DOHH2 (cell line): ENCODE data around the gene PPP1CC.

Experiments
- H3F3A ChIP-seq: fragments of 200-600 bp; sonication (generic), shearing (Covaris generic); 2 replicates; pipeline ENCODE4 v1.6.0; 2016; ENCODE audit warnings: antibody characterized with exemption, mild to moderate bottlenecking; ENCODE audit not compliant: control insufficient read depth, insufficient read depth
- H3K27ac ChIP-seq: fragments of 200-600 bp; sonication (generic); 2 replicates; pipeline ENCODE4 v1.5.1; 2014; ENCODE audit warnings: low read depth, mild to moderate bottlenecking, low read length, moderate library complexity
- H3K27me3 ChIP-seq: fragments of 200-600 bp; sonication (generic); 2 replicates; pipeline ENCODE4 v1.6.1; 2014; ENCODE audit warnings: mild to moderate bottlenecking, low read length, mixed read lengths; ENCODE audit not compliant: control insufficient read depth
- H3K36me3 ChIP-seq: fragments of 200-600 bp; sonication (generic); 2 replicates; pipeline ENCODE4 v1.6.1; 2014; ENCODE audit warnings: mild to moderate bottlenecking, low read length, moderate library complexity, mixed read lengths; ENCODE audit not compliant: control insufficient read depth
- H3K4me1 ChIP-seq: fragments of 200-600 bp; sonication (generic); 2 replicates; pipeline ENCODE4 v1.6.1; 2014; ENCODE audit warnings: mild to moderate bottlenecking, low read length, mixed read lengths; ENCODE audit not compliant: control insufficient read depth
- H3K4me2 ChIP-seq: fragments of 200-600 bp; sonication (generic); 2 replicates; pipeline ENCODE4 v1.6.0; 2014; ENCODE audit warnings: mild to moderate bottlenecking, low read length, moderate library complexity
- H3K4me3 ChIP-seq: fragments of 200-600 bp; sonication (generic); 2 replicates; pipeline ENCODE4 v1.5.1; 2014; ENCODE audit warnings: mild to moderate bottlenecking, low read length, mixed read lengths
- H3K79me2 ChIP-seq: fragments of 200-600 bp; sonication (generic); 2 replicates; pipeline ENCODE4 v1.6.1; 2014; ENCODE audit warnings: mild to moderate bottlenecking, low read length, mixed read lengths; ENCODE audit not compliant: control insufficient read depth
- H3K9me2 ChIP-seq: fragments of 200-600 bp; sonication (generic); replicated peaks from 2 replicates; pipeline ENCODE4 v1.6.1; 2014; ENCODE audit warnings: mild to moderate bottlenecking, low read length, mixed read lengths; ENCODE audit not compliant: control insufficient read depth
- H3K9me3 ChIP-seq: fragments of 200-600 bp; sonication (generic); 2 replicates; pipeline ENCODE4 v1.6.1; 2014; ENCODE audit warnings: antibody characterized with exemption, low read length, mixed read lengths; ENCODE audit not compliant: control insufficient read depth, insufficient read depth
- H4K20me1 ChIP-seq: fragments of 200-600 bp; sonication (generic); 2 replicates; pipeline ENCODE4 v1.6.0; 2014; ENCODE audit warnings: low read depth, mild to moderate bottlenecking, antibody characterized with exemption, low read length, moderate library complexity; ENCODE audit not compliant: control insufficient read depth, insufficient read depth
- CTCF ChIP-seq: fragments of 200-600 bp; sonication (generic); IDR thresholded peaks from one replicate; pipeline ENCODE4 v1.5.1; 2014; ENCODE audit warnings: antibody characterized with exemption, mild to moderate bottlenecking, low read depth, low read length; ENCODE audit not compliant: poor library complexity, severe bottlenecking
- EZH2phosphoT487 ChIP-seq: fragments of 200-600 bp; sonication (generic); IDR thresholded peaks from 2 replicates; pipeline ENCODE4 v1.6.1; 2017; ENCODE audit warnings: borderline replicate concordance, mild to moderate bottlenecking, antibody characterized with exemption, low read length, moderate library complexity, mixed read lengths

Gene PPP1CC

GRCh38 chr12:110742718-110743570 is at the start of gene PPP1CC:
PPP1CC (minus strand) TSS chr12:110742891; CDS start chr12:110742707, 184 bp downstream.
- H3K4me3 ChIP-seq, result peak within 1 kb of the TSS; percentile 93
- H3F3A ChIP-seq, result peaks cover 5% of the 10 kb centered on the region; the same call in 1 of the 2 replicates
- H3K36me3 ChIP-seq, result peaks cover 46% of the 10 kb centered on the region
- no peaks in the 10 kb centered on the region for H3K9me2 ChIP-seq
- TF ChIP-seq CTCF (no peak), EZH2phosphoT487 (no peak)
- peaks cover 40% of the 10 kb centered on the region for H3K4me1 ChIP-seq
- peak within 1 kb of the TSS; percentile 90 for H3K4me2 ChIP-seq
- no peaks in the 10 kb centered on the region for H3K9me3 ChIP-seq
- H3K27ac ChIP-seq, result peak within 1 kb of the TSS; percentile 65
- H3K79me2 ChIP-seq, result peaks cover 57% of the 10 kb centered on the region
- peaks cover 33% of the 10 kb centered on the region for H4K20me1 ChIP-seq
- no peaks in the 10 kb centered on the region for H3K27me3 ChIP-seq

GRCh38 chr12:110791589-110791988 is 48.9 kb upstream of the PPP1CC start:
- Histone ChIP-seq H3K4me2 (no peak overlapping the region), H3F3A (no peaks in the 10 kb centered on the region), H3K4me1 (no peaks in the 10 kb centered on the region), H3K9me2 (no peaks in the 10 kb centered on the region), H3K9me3 (no peaks in the 10 kb centered on the region), H3K36me3 (no peaks in the 10 kb centered on the region), H4K20me1 (no peaks in the 10 kb centered on the region), H3K27me3 (no peaks in the 10 kb centered on the region), H3K4me3 (no peak overlapping the region), H3K79me2 (no peaks in the 10 kb centered on the region), H3K27ac (no peak overlapping the region)
- no peak for TF ChIP-seq EZH2phosphoT487
- no peak for TF ChIP-seq CTCF

- H3K4me3 ChIP-seq, result no peak overlapping the region
- no peaks in the 10 kb centered on the region for H3K9me2 ChIP-seq
- no peak overlapping the region for H3K4me2 ChIP-seq
- H4K20me1 ChIP-seq, result no peaks in the 10 kb centered on the region
- no peaks in the 10 kb centered on the region for H3K36me3 ChIP-seq
- H3F3A ChIP-seq, result no peaks in the 10 kb centered on the region
- H3K27ac ChIP-seq, result no peak overlapping the region
- H3K9me3 ChIP-seq, result no peaks in the 10 kb centered on the region
- H3K4me1 ChIP-seq, result no peaks in the 10 kb centered on the region
- H3K27me3 ChIP-seq, result no peaks in the 10 kb centered on the region
- TF ChIP-seq CTCF (no peak), EZH2phosphoT487 (no peak)
- no peaks in the 10 kb centered on the region for H3K79me2 ChIP-seq
These were observed 47.6 kb upstream of the PPP1CC start for GRCh38 chr12:110790301-110790700.
